A549 (cell line): ENCODE data around the gene PRTFDC1.

ENCODE experiments used
- BCL3 ChIP-seq: fragments of >200 bp; sonication (Bioruptor Twin); formaldehyde crosslinking; IDR thresholded peaks from 3 replicates; pipeline ENCODE4 v1.6.1; 2016
- BHLHE40 ChIP-seq: IDR thresholded peaks from 2 replicates; pipeline ENCODE4 v1.6.1; 2012; ENCODE audit warnings: low read depth, low read length, inconsistent platforms
- CTCF ChIP-seq: fragments of >200 bp; sonication (Bioruptor Twin); formaldehyde crosslinking; IDR thresholded peaks from 3 replicates; pipeline ENCODE4 v1.5.1; 2016
- E2F6 ChIP-seq: IDR thresholded peaks from 2 replicates; pipeline ENCODE4 v1.6.1; 2012; ENCODE audit warnings: low read depth, borderline replicate concordance
- PBX3 ChIP-seq: IDR thresholded peaks from 2 replicates; pipeline ENCODE4 v1.6.1; 2012
- POLR2A ChIP-seq: IDR thresholded peaks from 2 replicates; pipeline ENCODE4 v1.6.1; 2012; ENCODE audit warnings: mild to moderate bottlenecking, low read length
- SMC3 ChIP-seq: fragments of >200 bp; sonication (Bioruptor Twin); formaldehyde crosslinking; IDR thresholded peaks from 3 replicates; pipeline ENCODE4 v1.6.1; 2018; ENCODE audit warnings: inconsistent platforms
- USF2 ChIP-seq: fragments of 450-650 bp; IDR thresholded peaks from 2 replicates; pipeline ENCODE4 v1.6.1; 2014; ENCODE audit warnings: antibody characterized with exemption

- TF ChIP-seq CTCF (no peak), POLR2A (no peak), SMC3 (no peak), BHLHE40 (no peak), USF2 (no peak), BCL3 (no peak), PBX3 (no peak), E2F6 (no peak)
These were observed 41.8 kb downstream of the PRTFDC1 start for GRCh38 chr10:24910574-24910973.
